IMR-90 (cell line): Measurements from ENCODE around the gene PCDHGA10. TPM values are rescaled to one million over a fixed set of nuclear protein-coding genes. Genes with fewer than 3 reads are reported as not detected.
A peak's percentile ranks its signal among the peaks of the same experiment; 100 is the strongest.

ENCODE experiments used
- ATAC-seq: fragments of 200-7000 bp; cut with Tn5 transposase; 2 replicates; pipeline ENCODE4 v1.9.1; 2020; ENCODE audit warnings: low read depth, mild to moderate bottlenecking, moderate library complexity
- BruUV-seq: library from RNA; stranded (reverse); fragments of 400-500 nt; replicated peaks from 2 replicates; lab custom pipeline; 2021; lab: Mats Ljungman, UMichigan
- CTCF ChIA-PET: fragments of 300-600 bp; formaldehyde crosslinking; extraction: SDS; loops from one replicate; lab custom pipeline; 2021; ENCODE audit warnings: antibody characterized with exemption; lab: Yijun Ruan, JAX
- POLR2A ChIA-PET: fragments of 300-600 bp; sonication (Branson Sonifier 250); formaldehyde crosslinking; loops from one replicate; lab custom pipeline; 2022; ENCODE audit warnings: antibody characterized with exemption; ENCODE audit not compliant: unreplicated experiment; lab: Charles Lee
- DNase-seq: peaks from one replicate; pipeline ENCODE4 v3.0.0; 2013
- H2AFZ ChIP-seq: replicated peaks from 2 replicates; pipeline ENCODE3; 2013; ENCODE audit warnings: low read length, mild to moderate bottlenecking; ENCODE audit not compliant: poor library complexity
- H2AK5ac ChIP-seq: 2 replicates; pipeline ENCODE4 v1.6.1; 2013; ENCODE audit warnings: low read depth, low read length, inconsistent platforms
- H2AK9ac ChIP-seq: replicated peaks from 2 replicates; pipeline ENCODE3; 2013; ENCODE audit warnings: mild to moderate bottlenecking, low read depth, low read length, moderate library complexity; ENCODE audit not compliant: poor library complexity
- H2BK120ac ChIP-seq: 2 replicates; pipeline ENCODE4 v1.6.1; 2013; ENCODE audit warnings: low read depth, low read length, inconsistent platforms
- H2BK15ac ChIP-seq: 3 replicates; pipeline ENCODE4 v1.6.1; 2013; ENCODE audit warnings: low read depth, low read length, inconsistent platforms
- H2BK20ac ChIP-seq: 2 replicates; pipeline ENCODE4 v1.6.1; 2013; ENCODE audit warnings: low read depth, mild to moderate bottlenecking, inconsistent platforms, low read length, moderate library complexity
- H2BK5ac ChIP-seq: 2 replicates; pipeline ENCODE4 v1.6.1; 2013; ENCODE audit warnings: mild to moderate bottlenecking, low read depth, low read length, inconsistent platforms; ENCODE audit not compliant: poor library complexity, severe bottlenecking
- H3K14ac ChIP-seq: replicated peaks from 2 replicates; pipeline ENCODE4 v1.6.1; 2013; ENCODE audit warnings: low read depth, low read length, inconsistent platforms
- H3K18ac ChIP-seq: 2 replicates; pipeline ENCODE4 v1.6.1; 2013; ENCODE audit warnings: low read depth, low read length, control low read depth
- H3K23ac ChIP-seq: 2 replicates; pipeline ENCODE4 v1.6.1; 2013; ENCODE audit warnings: low read depth, low read length, inconsistent platforms
- H3K27ac ChIP-seq: 2 replicates; pipeline ENCODE4 v1.5.1; 2013; ENCODE audit warnings: mild to moderate bottlenecking, control low read depth, low read length; ENCODE audit not compliant: insufficient read depth
- H3K27me3 ChIP-seq: 2 replicates; pipeline ENCODE4 v1.6.1; 2013; ENCODE audit warnings: low read length; ENCODE audit not compliant: control insufficient read depth, insufficient read depth
- H3K36me3 ChIP-seq: 2 replicates; pipeline ENCODE4 v1.6.1; 2013; ENCODE audit warnings: low read length, mixed read lengths; ENCODE audit not compliant: control insufficient read depth, insufficient read depth
- H3K4ac ChIP-seq: 2 replicates; pipeline ENCODE4 v1.6.1; 2013; ENCODE audit warnings: low read depth, low read length, inconsistent platforms
- H3K4me1 ChIP-seq: 2 replicates; pipeline ENCODE4 v1.6.1; 2013; ENCODE audit warnings: low read length, mixed read lengths; ENCODE audit not compliant: control insufficient read depth, insufficient read depth
- H3K4me2 ChIP-seq: 2 replicates; pipeline ENCODE4 v1.6.1; 2013; ENCODE audit warnings: low read depth, mild to moderate bottlenecking, control low read depth, low read length, moderate library complexity
- H3K4me3 ChIP-seq: 2 replicates; pipeline ENCODE4 v1.5.1; 2013; ENCODE audit warnings: low read depth, mild to moderate bottlenecking, control low read depth, low read length, moderate library complexity; ENCODE audit not compliant: insufficient read depth
- H3K56ac ChIP-seq: 2 replicates; pipeline ENCODE4 v1.6.1; 2013; ENCODE audit warnings: low read length, inconsistent platforms; ENCODE audit not compliant: insufficient read depth; ENCODE audit errors: extremely low read depth
- H3K79me1 ChIP-seq, 2 experiments: 2 replicates each; pipeline ENCODE4 v1.6.1; 2013; ENCODE audit warnings: low read length in 2 of 2, inconsistent platforms in 1 of 2, low read depth in 1 of 2
- H3K9ac ChIP-seq: 2 replicates; pipeline ENCODE4 v1.6.1; 2013; ENCODE audit warnings: low read depth, low read length, control low read depth
- H3K9me1 ChIP-seq: 2 replicates; pipeline ENCODE4 v1.6.1; 2013; ENCODE audit warnings: low read length, inconsistent platforms; ENCODE audit not compliant: insufficient read depth
- H3K9me3 ChIP-seq: 2 replicates; pipeline ENCODE4 v1.6.1; 2013; ENCODE audit warnings: low read length; ENCODE audit not compliant: control insufficient read depth, insufficient read depth
- H4K20me1 ChIP-seq: 2 replicates; pipeline ENCODE4 v1.6.1; 2013; ENCODE audit warnings: low read length, inconsistent platforms; ENCODE audit not compliant: insufficient read depth
- H4K5ac ChIP-seq: 2 replicates; pipeline ENCODE4 v1.6.1; 2013; ENCODE audit warnings: mild to moderate bottlenecking, low read depth, low read length, control low read depth
- H4K8ac ChIP-seq, 2 experiments: 2 replicates each; pipeline ENCODE4 v1.6.1; 2013; ENCODE audit warnings: low read depth in 2 of 2, low read length in 2 of 2, control low read depth in 1 of 2, inconsistent platforms in 1 of 2
- H4K91ac ChIP-seq: 2 replicates; pipeline ENCODE4 v1.6.1; 2013; ENCODE audit warnings: low read depth, low read length, inconsistent platforms; ENCODE audit not compliant: insufficient read depth
- BHLHE40 ChIP-seq: fragments of 150-350 bp; IDR thresholded peaks from 2 replicates; pipeline ENCODE4 v1.6.1; 2016; ENCODE audit warnings: mild to moderate bottlenecking, low read depth, low read length
- CEBPB ChIP-seq: IDR thresholded peaks from 2 replicates; pipeline ENCODE4 v1.6.1; 2012; ENCODE audit warnings: low read depth, low read length, improper control_type of control experiment
- ELK1 ChIP-seq: fragments of 150-350 bp; IDR thresholded peaks from 2 replicates; pipeline ENCODE4 v1.6.1; 2016; ENCODE audit warnings: low read depth, mild to moderate bottlenecking, low read length, moderate library complexity, borderline replicate concordance
- FOS ChIP-seq: fragments of 150-350 bp; IDR thresholded peaks from 2 replicates; pipeline ENCODE4 v1.6.1; 2016; ENCODE audit warnings: low read depth, low read length
- MAFK ChIP-seq: IDR thresholded peaks from 2 replicates; pipeline ENCODE4 v1.6.1; 2012; ENCODE audit warnings: low read depth, low read length, improper control_type of control experiment
- MAZ ChIP-seq: IDR thresholded peaks from 2 replicates; pipeline ENCODE4 v1.6.1; 2012; ENCODE audit warnings: low read depth, mild to moderate bottlenecking, low read length, improper control_type of control experiment, moderate library complexity, borderline replicate concordance
- MXI1 ChIP-seq: IDR thresholded peaks from 2 replicates; pipeline ENCODE4 v1.6.1; 2012; ENCODE audit warnings: low read depth, mild to moderate bottlenecking, low read length, moderate library complexity, borderline replicate concordance
- NFE2L2 ChIP-seq: fragments of 150-350 bp; IDR thresholded peaks from 2 replicates; pipeline ENCODE4 v1.6.1; 2016; ENCODE audit warnings: low read depth, mild to moderate bottlenecking, low read length
- POLR2A ChIP-seq: IDR thresholded peaks from 2 replicates; pipeline ENCODE4 v1.6.1; 2012; ENCODE audit warnings: mild to moderate bottlenecking, low read depth, low read length
- RAD21 ChIP-seq: IDR thresholded peaks from 2 replicates; pipeline ENCODE4 v1.6.1; 2012; ENCODE audit warnings: low read length, improper control_type of control experiment
- RCOR1 ChIP-seq: IDR thresholded peaks from 2 replicates; pipeline ENCODE4 v1.6.1; 2012; ENCODE audit warnings: mild to moderate bottlenecking, low read length, improper control_type of control experiment; ENCODE audit not compliant: insufficient replicate concordance
- RFX5 ChIP-seq: IDR thresholded peaks from 2 replicates; pipeline ENCODE4 v1.8.0; 2012; ENCODE audit warnings: low read depth, mild to moderate bottlenecking, low read length, moderate library complexity
- SMC3 ChIP-seq: fragments of 150-350 bp; IDR thresholded peaks from 2 replicates; pipeline ENCODE4 v1.6.1; 2016; ENCODE audit warnings: low read depth, mild to moderate bottlenecking, antibody characterized with exemption, low read length, moderate library complexity
- USF2 ChIP-seq: fragments of 150-350 bp; IDR thresholded peaks from 2 replicates; pipeline ENCODE4 v1.6.1; 2017; ENCODE audit warnings: mild to moderate bottlenecking, antibody characterized with exemption, low read length, low read depth
- WGBS, 2 experiments: methylation state at CpG; one replicate each; pipeline versions ENCODE4 v1.1.5 to v1.1.7; 2013; ENCODE audit warnings: missing lambda C conversion rate in 2 of 2; ENCODE audit not compliant: insufficient read length in 1 of 2; ENCODE audit errors: extremely low coverage in 2 of 2; 5-methylcytosine and 5-hydroxymethylcytosine counted together
- dilution Hi-C: fragments of 300-500 bp; cut with HindIII; formaldehyde crosslinking; loops from one replicate; pipeline ENCODE4 v1.14.3; 2018; ENCODE audit warnings: low sequenced_read_pairs; ENCODE audit not compliant: unreplicated experiment
- in situ Hi-C: fragments of 300-500 bp; cut with MboI; formaldehyde crosslinking; loops from 3 replicates; pipeline ENCODE4 v1.14.3; 2019; ENCODE audit warnings: low sequenced_read_pairs, inconsistent platforms, mixed read lengths
- intact Hi-C: fragments of 100-400 bp; cut with micrococcal nuclease; formaldehyde crosslinking; loops from 2 replicates; pipeline ENCODE4 v1.10.0; 2022
- polyA plus RNA-seq, 3 experiments: library from polyadenylated mRNA; depleted of rRNA; stranded (reverse); fragments of >200 nt; gene quantifications; 2 replicates each; pipeline ENCODE4 v1.2.3, GENCODE V29; 2012; ENCODE audit warnings: low replicate concordance in 1 of 3
- total RNA-seq: library from RNA; depleted of rRNA; stranded (reverse); fragments of >200 nt; gene quantifications from 2 replicates; pipeline ENCODE4 v1.2.3, GENCODE V29; 2012

The PCDHGA10 gene
- total and polyA plus RNA-seq, 2 of the 4 experiments (the other 2 are of a cell fraction) = 3.4 to 6.6 TPM

DNA sequence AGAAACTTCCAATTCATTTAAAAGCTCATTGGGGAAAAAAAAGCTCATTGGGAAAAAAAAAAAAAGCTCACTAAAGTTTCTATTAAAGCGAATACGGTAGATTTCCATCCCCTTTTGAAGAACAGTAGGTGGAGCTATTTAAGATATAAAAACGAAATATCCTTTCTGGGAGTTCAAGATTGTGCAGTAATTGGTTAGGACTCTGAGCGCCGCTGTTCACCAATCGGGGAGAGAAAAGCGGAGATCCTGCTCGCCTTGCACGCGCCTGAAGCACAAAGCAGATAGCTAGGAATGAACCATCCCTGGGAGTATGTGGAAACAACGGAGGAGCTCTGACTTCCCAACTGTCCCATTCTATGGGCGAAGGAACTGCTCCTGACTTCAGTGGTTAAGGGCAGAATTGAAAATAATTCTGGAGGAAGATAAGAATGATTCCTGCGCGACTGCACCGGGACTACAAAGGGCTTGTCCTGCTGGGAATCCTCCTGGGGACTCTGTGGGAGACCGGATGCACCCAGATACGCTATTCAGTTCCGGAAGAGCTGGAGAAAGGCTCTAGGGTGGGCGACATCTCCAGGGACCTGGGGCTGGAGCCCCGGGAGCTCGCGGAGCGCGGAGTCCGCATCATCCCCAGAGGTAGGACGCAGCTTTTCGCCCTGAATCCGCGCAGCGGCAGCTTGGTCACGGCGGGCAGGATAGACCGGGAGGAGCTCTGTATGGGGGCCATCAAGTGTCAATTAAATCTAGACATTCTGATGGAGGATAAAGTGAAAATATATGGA, 17.7 kb downstream of the PCDHGA10 start, which contains the start of gene PCDHGA12 (continued):
- TF ChIP-seq RCOR1 = no peak
- TF ChIP-seq FOS = no peak
- 0 out of 2 replicates have a peak, but pooled peaks have one; percentile 14 for TF ChIP-seq BHLHE40

DNA sequence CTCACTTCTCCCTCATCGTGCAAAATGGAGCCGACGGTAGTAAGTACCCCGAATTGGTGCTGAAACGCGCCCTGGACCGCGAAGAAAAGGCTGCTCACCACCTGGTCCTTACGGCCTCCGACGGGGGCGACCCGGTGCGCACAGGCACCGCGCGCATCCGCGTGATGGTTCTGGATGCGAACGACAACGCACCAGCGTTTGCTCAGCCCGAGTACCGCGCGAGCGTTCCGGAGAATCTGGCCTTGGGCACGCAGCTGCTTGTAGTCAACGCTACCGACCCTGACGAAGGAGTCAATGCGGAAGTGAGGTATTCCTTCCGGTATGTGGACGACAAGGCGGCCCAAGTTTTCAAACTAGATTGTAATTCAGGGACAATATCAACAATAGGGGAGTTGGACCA, 18.5 kb downstream of the PCDHGA10 start:
- no peak for ATAC-seq
- POLR2A ChIA-PET = no interaction called here
- no peak overlapping the region for H3K23ac ChIP-seq
- peak overlapping the region; percentile 39 for H4K5ac ChIP-seq
- dilution Hi-C loops = no loop called here
- WGBS, 2 experiments = 51% methylated on average over 33 of the region's 37 CpGs; no CpG with 5 or more reads in 1 of the 2 experiments
- no peak overlapping the region for H3K4ac ChIP-seq
- no peaks in the 10 kb centered on the region for H3K9me1 ChIP-seq
- no peaks in the 10 kb centered on the region; the same call in 1 of the 2 replicates for H3K4me1 ChIP-seq
- in situ Hi-C loops = no loop called here
- CTCF ChIA-PET = interaction anchor here (1.5 kb wide), 1 partner anchor 9 kb away, joined by 3 read pairs; no protein-coding TSS in a partner anchor
- no peak overlapping the region for H3K9ac ChIP-seq
- H2AFZ ChIP-seq = peak overlapping the region; percentile 52
- peaks cover 17 to 22% of the 10 kb centered on the region in 2 experiments; a peak in 3 of 4 replicates for H3K79me1 ChIP-seq
- no peak overlapping the region for H2BK5ac ChIP-seq
- H3K56ac ChIP-seq = no peak overlapping the region
- intact Hi-C loops = loop anchor here (2.0 to 5.0 kb wide), 3 partner anchors 46 to 94 kb away; partner anchors contain the start of gene PCDHGC3
- no peak overlapping the region for H2BK15ac ChIP-seq
- H3K36me3 ChIP-seq = peaks cover 18% of the 10 kb centered on the region
- H2BK20ac ChIP-seq = no peak overlapping the region
- no peak overlapping the region for H3K27ac ChIP-seq
- no peak overlapping the region for H2BK120ac ChIP-seq
- no TSS peak for BruUV-seq
- DNase-seq = no peak
- peaks cover 36% of the 10 kb centered on the region; the same call in 1 of the 2 replicates for H3K9me3 ChIP-seq
- H2AK5ac ChIP-seq = no peak overlapping the region
- peak overlapping the region; percentile 33 for H3K4me2 ChIP-seq
- H3K4me3 ChIP-seq = peak overlapping the region; percentile 6; the same call in 1 of the 2 replicates
- H3K14ac ChIP-seq = no peak overlapping the region
- no peaks in the 10 kb centered on the region for H4K20me1 ChIP-seq
- H2AK9ac ChIP-seq = peak overlapping the region; percentile 31
- H4K91ac ChIP-seq = no peak overlapping the region; the same call in 1 of the 2 replicates
- H3K27me3 ChIP-seq = no peaks in the 10 kb centered on the region
- H3K18ac ChIP-seq = no peak overlapping the region
- peak overlapping the region in 1 of 2 experiments; percentile 42; a peak in 1 of 4 replicates for H4K8ac ChIP-seq
- TF ChIP-seq MAFK (no peak), RCOR1 (no peak), MXI1 (no peak), MAZ (no peak), FOS (no peak), BHLHE40 (no peak), POLR2A (no peak), RAD21 (no peak), USF2 (no peak), ELK1 (no peak), SMC3 (no peak), NFE2L2 (no peak), CEBPB (no peak), RFX5 (no peak)
